GM12875 (cell line): ENCODE data around the gene GLOD5.

ENCODE experiments used
- H3K4me3 ChIP-seq: one replicate; pipeline ENCODE4 v1.5.1; 2011; ENCODE audit warnings: low read depth, low read length, control low read depth
- CTCF ChIP-seq: IDR thresholded peaks from 2 replicates; pipeline ENCODE4 v1.5.1; 2011; ENCODE audit warnings: low read depth, mild to moderate bottlenecking, control low read depth, inconsistent platforms, low read length, moderate library complexity, borderline replicate concordance; ENCODE audit not compliant: insufficient read depth

GLOD5 gene

GRCh38 chrX:48786825-48787504 lies 25.4 kb downstream of the GLOD5 start:
- H3K4me3 ChIP-seq: no peak overlapping the region
- TF ChIP-seq CTCF: no peak

GRCh38 chrX:48787505-48788443 lies 26.2 kb downstream of the GLOD5 start:
- H3K4me3 ChIP-seq: no peak overlapping the region
- TF ChIP-seq CTCF: no peak

- TF ChIP-seq CTCF: no peak
Measured at GRCh38 chrX:48789366-48790220, 28.0 kb downstream of the GLOD5 start.

GRCh38 chrX:48790477-48790876 lies 28.9 kb downstream of the GLOD5 start:
- no peak for TF ChIP-seq CTCF
- no peak overlapping the region for H3K4me3 ChIP-seq

More at GRCh38 chrX:48789366-48790220, 28.0 kb downstream of the GLOD5 start:
- no peak overlapping the region for H3K4me3 ChIP-seq

GRCh38 chrX:48791063-48791820 lies 29.7 kb downstream of the GLOD5 start:
- TF ChIP-seq CTCF: no peak
- H3K4me3 ChIP-seq: no peak overlapping the region

- no peak for TF ChIP-seq CTCF
- H3K4me3 ChIP-seq: no peak overlapping the region
Measured at GRCh38 chrX:48792219-48792618, 30.7 kb downstream of the GLOD5 start.
